Liver (tissue), 9 donors: ENCODE measurements around the gene CPS1. TPM values are rescaled to one million over a fixed set of nuclear protein-coding genes. Genes with fewer than 3 reads are reported as not detected.

Experiments used
- DNase-seq: peaks from one replicate; pipeline ENCODE4 v3.0.0-alpha.2; 2017; ENCODE audit warnings: low spot score
- H3K27ac ChIP-seq, 2 donors: one replicate each; pipeline ENCODE4 v1.7.0; 2013; ENCODE audit warnings: inconsistent platforms in 2 of 2, low read length in 2 of 2, control low read depth in 1 of 2, low read depth in 1 of 2, mild to moderate bottlenecking in 1 of 2
- H3K27me3 ChIP-seq, 4 donors: one replicate each; pipeline versions ENCODE4 v1.6.1 to v1.7.0; 2013; ENCODE audit warnings: low read length in 3 of 4, inconsistent platforms in 1 of 4, mild to moderate bottlenecking in 1 of 4, moderate library complexity in 1 of 4; ENCODE audit not compliant: control insufficient read depth in 4 of 4, insufficient read depth in 4 of 4
- H3K36me3 ChIP-seq, 4 donors: one replicate each; pipeline versions ENCODE4 v1.6.1 to v1.7.0; 2013; ENCODE audit warnings: low read length in 3 of 4, mild to moderate bottlenecking in 3 of 4, low read depth in 1 of 4, moderate library complexity in 1 of 4; ENCODE audit not compliant: control insufficient read depth in 4 of 4, insufficient read depth in 3 of 4
- H3K4me1 ChIP-seq, 4 donors: one replicate each; pipeline versions ENCODE4 v1.6.1 to v1.7.0; 2013; ENCODE audit warnings: low read length in 3 of 4, mild to moderate bottlenecking in 3 of 4, moderate library complexity in 1 of 4; ENCODE audit not compliant: control insufficient read depth in 4 of 4, insufficient read depth in 4 of 4
- H3K4me3 ChIP-seq, 3 donors: one replicate each; pipeline versions ENCODE4 v1.6.1 to v1.7.0; 2013; ENCODE audit warnings: low read length in 3 of 3, control low read depth in 1 of 3, low read depth in 1 of 3, mild to moderate bottlenecking in 1 of 3
- H3K9ac ChIP-seq, 2 donors: one replicate each; pipeline ENCODE4 v1.7.0; 2013; ENCODE audit warnings: low read length in 2 of 2, mild to moderate bottlenecking in 2 of 2, moderate library complexity in 2 of 2, control low read depth in 1 of 2, low read depth in 1 of 2
- H3K9me3 ChIP-seq, 4 donors: one replicate each; pipeline versions ENCODE4 v1.6.1 to v1.7.0; 2013; ENCODE audit warnings: low read length in 3 of 4; ENCODE audit not compliant: control insufficient read depth in 4 of 4
- ATF3 ChIP-seq: IDR thresholded peaks from 2 replicates; pipeline ENCODE4 v1.6.1; 2016; ENCODE audit warnings: antibody characterized with exemption
- EGR1 ChIP-seq, 2 donors: IDR thresholded peaks; 2 replicates each; pipeline ENCODE4 v1.6.1; 2016 to 2018; ENCODE audit warnings: antibody characterized with exemption in 2 of 2, low read depth in 2 of 2
- FOXA1 ChIP-seq: IDR thresholded peaks from 2 replicates; pipeline ENCODE4 v1.6.1; 2016; ENCODE audit warnings: antibody characterized with exemption
- FOXA2 ChIP-seq: IDR thresholded peaks from 2 replicates; pipeline ENCODE4 v1.6.1; 2016; ENCODE audit warnings: antibody characterized with exemption
- GABPA ChIP-seq, 2 donors: IDR thresholded peaks in 1 of 2; conservative IDR thresholded peaks in 1 of 2; 2 replicates each; pipeline ENCODE4 v1.6.1; 2016; ENCODE audit warnings: antibody characterized with exemption in 2 of 2, mild to moderate bottlenecking in 1 of 2, moderate library complexity in 1 of 2
- HNF4A ChIP-seq, 2 donors: conservative IDR thresholded peaks; 2 replicates each; pipeline ENCODE4 v1.6.1; 2016; ENCODE audit warnings: antibody characterized with exemption in 2 of 2, mild to moderate bottlenecking in 2 of 2
- HNF4G ChIP-seq: IDR thresholded peaks from 2 replicates; pipeline ENCODE4 v1.6.1; 2016; ENCODE audit warnings: antibody characterized with exemption
- JUND ChIP-seq, 2 donors: IDR thresholded peaks; 2 replicates each; pipeline ENCODE4 v1.6.1; 2016; ENCODE audit warnings: antibody characterized with exemption in 2 of 2
- NR2F2 ChIP-seq: IDR thresholded peaks from 2 replicates; pipeline ENCODE4 v1.6.1; 2016; ENCODE audit warnings: antibody characterized with exemption
- RAD21 ChIP-seq, 2 donors: IDR thresholded peaks; 2 replicates each; pipeline ENCODE4 v1.6.1; 2016; ENCODE audit warnings: antibody characterized with exemption in 2 of 2, mild to moderate bottlenecking in 2 of 2
- RXRA ChIP-seq, 2 donors: IDR thresholded peaks; 2 replicates each; pipeline ENCODE4 v1.6.1; 2017 to 2018; ENCODE audit warnings: antibody characterized with exemption in 2 of 2, mild to moderate bottlenecking in 1 of 2
- SP1 ChIP-seq: IDR thresholded peaks from 2 replicates; pipeline ENCODE4 v1.6.1; 2018; ENCODE audit warnings: antibody characterized with exemption, mild to moderate bottlenecking
- TAF1 ChIP-seq: conservative IDR thresholded peaks from 2 replicates; pipeline ENCODE4 v1.6.1; 2016; ENCODE audit warnings: antibody characterized with exemption, mild to moderate bottlenecking
- YY1 ChIP-seq: IDR thresholded peaks from 2 replicates; pipeline ENCODE4 v1.6.1; 2016; ENCODE audit warnings: antibody characterized with exemption, mild to moderate bottlenecking
- ZBTB33 ChIP-seq: IDR thresholded peaks from 2 replicates; pipeline ENCODE4 v1.6.1; 2016; ENCODE audit warnings: antibody characterized with exemption
- WGBS: extraction: QIAGEN DNeasy Blood & Tissue Kit; methylation state at CpG from one replicate; pipeline ENCODE4 v1.1.7; 2013; 5-methylcytosine and 5-hydroxymethylcytosine counted together
- polyA plus RNA-seq, 2 donors: library from polyadenylated mRNA; stranded (reverse) in 1 of 2; unstranded in 1 of 2; fragments of 200-250 nt in 1 of 2; fragments of >200 nt in 1 of 2; fragmentation: Nextera tagmentation in 1 of 2; extraction: Ambion mirVana in 1 of 2; gene quantifications; one replicate each; pipeline versions ENCODE4 v1.2.1 to v1.2.3, GENCODE V29; 2013 to 2015
- total RNA-seq, 2 donors: library from RNA; depleted of rRNA; stranded (reverse); fragments of >200 nt; gene quantifications; one replicate each; pipeline ENCODE4 v1.2.3, GENCODE V29; 2014
- TF ChIP-seq, protein P1 (sequence below): IDR thresholded peaks from 2 replicates; pipeline ENCODE4 v1.6.1; 2016; ENCODE audit warnings: antibody characterized with exemption, mild to moderate bottlenecking
- TF ChIP-seq, protein P2 (sequence below): IDR thresholded peaks from 2 replicates; pipeline ENCODE4 v1.6.1; 2016; ENCODE audit warnings: antibody characterized with exemption
- TF ChIP-seq, protein P3 (sequence below): fragments of 150-350 bp; IDR thresholded peaks from 2 replicates; pipeline ENCODE4 v1.5.1; 2017; ENCODE audit warnings: improper control_type of control experiment, low read depth, low read length; ENCODE audit not compliant: missing input control
- donor health status: healthy.
- donor health status: healthy.
- donor health status: healthy.
- donor health status: healthy.
- donor health status: healthy.

Gene CPS1
- total and polyA plus RNA-seq, 4 donors = 469 to 930 (median 575) TPM

DNA sequence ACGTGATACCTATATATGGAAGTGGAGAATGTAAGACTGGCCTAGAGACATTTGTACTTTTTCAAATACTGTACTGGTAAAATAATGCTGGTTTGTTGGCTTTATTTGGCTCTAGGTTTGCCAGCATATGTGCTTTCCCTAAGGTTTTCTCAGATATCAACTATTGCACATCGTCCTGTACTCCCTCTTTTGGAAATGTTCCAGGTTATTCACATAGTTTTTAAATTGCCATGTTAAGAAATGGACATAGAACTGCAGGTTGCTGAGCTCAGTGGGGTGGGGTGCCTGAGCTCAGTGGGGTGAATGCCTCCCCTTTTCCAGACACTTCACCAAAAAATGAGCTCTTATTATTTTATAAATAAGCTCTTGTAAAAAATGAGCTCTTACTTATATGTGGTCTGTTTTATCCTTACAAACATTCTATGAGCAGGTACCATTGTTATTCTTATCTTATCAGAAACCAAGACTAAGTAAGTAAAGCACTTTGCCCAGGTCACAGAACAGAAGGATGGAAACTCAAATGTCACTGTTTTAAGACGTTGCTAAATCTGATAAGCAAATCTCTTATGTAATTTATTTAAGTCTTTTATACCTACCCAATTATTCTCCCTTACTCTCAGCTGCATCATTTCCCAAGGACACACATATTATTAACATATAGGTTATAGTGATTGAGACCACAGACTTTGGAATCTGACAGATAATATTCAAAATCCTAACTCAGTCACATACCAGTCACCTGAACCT, 99.0 kb downstream of the CPS1 start:
- peaks cover 0 to 11% (median under 1%) of the 10 kb centered on the region in 4 donors for H3K4me1 ChIP-seq
- TF ChIP-seq YY1 = no peak
- TF ChIP-seq ATF3 = no peak
- no peak for TF ChIP-seq GABPA (IDR thresholded peaks at IDR 0.05 in 1 of 2, conservative IDR thresholded peaks at IDR 0.05 in 1 of 2)
- TF ChIP-seq EGR1 (IDR thresholded peaks at IDR 0.05; ENCODE audit: low read depth in 2 of 2) = no peak
- TF ChIP-seq FOXA2 = no peak
- TF ChIP-seq RAD21 (IDR thresholded peaks at IDR 0.05) = no peak
- TF ChIP-seq HNF4G = no peak
- no peak for TF ChIP-seq RXRA (IDR thresholded peaks at IDR 0.05)
- TF ChIP-seq NR2F2 = no peak
- TF ChIP-seq SP1 = no peak
- TF ChIP-seq, protein P1, sequence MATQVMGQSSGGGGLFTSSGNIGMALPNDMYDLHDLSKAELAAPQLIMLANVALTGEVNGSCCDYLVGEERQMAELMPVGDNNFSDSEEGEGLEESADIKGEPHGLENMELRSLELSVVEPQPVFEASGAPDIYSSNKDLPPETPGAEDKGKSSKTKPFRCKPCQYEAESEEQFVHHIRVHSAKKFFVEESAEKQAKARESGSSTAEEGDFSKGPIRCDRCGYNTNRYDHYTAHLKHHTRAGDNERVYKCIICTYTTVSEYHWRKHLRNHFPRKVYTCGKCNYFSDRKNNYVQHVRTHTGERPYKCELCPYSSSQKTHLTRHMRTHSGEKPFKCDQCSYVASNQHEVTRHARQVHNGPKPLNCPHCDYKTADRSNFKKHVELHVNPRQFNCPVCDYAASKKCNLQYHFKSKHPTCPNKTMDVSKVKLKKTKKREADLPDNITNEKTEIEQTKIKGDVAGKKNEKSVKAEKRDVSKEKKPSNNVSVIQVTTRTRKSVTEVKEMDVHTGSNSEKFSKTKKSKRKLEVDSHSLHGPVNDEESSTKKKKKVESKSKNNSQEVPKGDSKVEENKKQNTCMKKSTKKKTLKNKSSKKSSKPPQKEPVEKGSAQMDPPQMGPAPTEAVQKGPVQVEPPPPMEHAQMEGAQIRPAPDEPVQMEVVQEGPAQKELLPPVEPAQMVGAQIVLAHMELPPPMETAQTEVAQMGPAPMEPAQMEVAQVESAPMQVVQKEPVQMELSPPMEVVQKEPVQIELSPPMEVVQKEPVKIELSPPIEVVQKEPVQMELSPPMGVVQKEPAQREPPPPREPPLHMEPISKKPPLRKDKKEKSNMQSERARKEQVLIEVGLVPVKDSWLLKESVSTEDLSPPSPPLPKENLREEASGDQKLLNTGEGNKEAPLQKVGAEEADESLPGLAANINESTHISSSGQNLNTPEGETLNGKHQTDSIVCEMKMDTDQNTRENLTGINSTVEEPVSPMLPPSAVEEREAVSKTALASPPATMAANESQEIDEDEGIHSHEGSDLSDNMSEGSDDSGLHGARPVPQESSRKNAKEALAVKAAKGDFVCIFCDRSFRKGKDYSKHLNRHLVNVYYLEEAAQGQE = no peak
- no peak for TF ChIP-seq TAF1
- no peak for TF ChIP-seq ZBTB33
- TF ChIP-seq, protein P2, sequence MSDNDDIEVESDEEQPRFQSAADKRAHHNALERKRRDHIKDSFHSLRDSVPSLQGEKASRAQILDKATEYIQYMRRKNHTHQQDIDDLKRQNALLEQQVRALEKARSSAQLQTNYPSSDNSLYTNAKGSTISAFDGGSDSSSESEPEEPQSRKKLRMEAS = no peak
- TF ChIP-seq FOXA1 = no peak
- no peak for TF ChIP-seq JUND (IDR thresholded peaks at IDR 0.05)
- no peak for TF ChIP-seq HNF4A (conservative IDR thresholded peaks at IDR 0.05)
- TF ChIP-seq, protein P3, sequence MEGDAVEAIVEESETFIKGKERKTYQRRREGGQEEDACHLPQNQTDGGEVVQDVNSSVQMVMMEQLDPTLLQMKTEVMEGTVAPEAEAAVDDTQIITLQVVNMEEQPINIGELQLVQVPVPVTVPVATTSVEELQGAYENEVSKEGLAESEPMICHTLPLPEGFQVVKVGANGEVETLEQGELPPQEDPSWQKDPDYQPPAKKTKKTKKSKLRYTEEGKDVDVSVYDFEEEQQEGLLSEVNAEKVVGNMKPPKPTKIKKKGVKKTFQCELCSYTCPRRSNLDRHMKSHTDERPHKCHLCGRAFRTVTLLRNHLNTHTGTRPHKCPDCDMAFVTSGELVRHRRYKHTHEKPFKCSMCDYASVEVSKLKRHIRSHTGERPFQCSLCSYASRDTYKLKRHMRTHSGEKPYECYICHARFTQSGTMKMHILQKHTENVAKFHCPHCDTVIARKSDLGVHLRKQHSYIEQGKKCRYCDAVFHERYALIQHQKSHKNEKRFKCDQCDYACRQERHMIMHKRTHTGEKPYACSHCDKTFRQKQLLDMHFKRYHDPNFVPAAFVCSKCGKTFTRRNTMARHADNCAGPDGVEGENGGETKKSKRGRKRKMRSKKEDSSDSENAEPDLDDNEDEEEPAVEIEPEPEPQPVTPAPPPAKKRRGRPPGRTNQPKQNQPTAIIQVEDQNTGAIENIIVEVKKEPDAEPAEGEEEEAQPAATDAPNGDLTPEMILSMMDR = no peak
- no peak overlapping the region for H3K27ac ChIP-seq
- H3K9ac ChIP-seq = no peak overlapping the region
- no peaks in the 10 kb centered on the region for H3K9me3 ChIP-seq
- peaks cover 15 to 98% (median 85%) of the 10 kb centered on the region in 4 donors for H3K36me3 ChIP-seq
- no peak overlapping the region for H3K4me3 ChIP-seq
- DNase-seq = no peak
- no peaks in the 10 kb centered on the region for H3K27me3 ChIP-seq
- WGBS = 44% methylated on average over 3 of the region's 3 CpGs
